ENCODE results near the gene SETSIP.
"Not testable (repeated sequence)": the region's sequence is repeated elsewhere in the genome, so short reads cannot be mapped to it uniquely, and the experiment has no call there.

The SETSIP gene

GRCh38 chr1:92051948-92052347 lies 23.3 kb downstream of the SETSIP start:
- DNase-seq (ENCODE audit: low read depth in 4 of 4, low spot score in 1 of 4): no peak

- no peak for DNase-seq (ENCODE audit: low read depth in 4 of 4, low spot score in 1 of 4)
These were observed 29.3 kb downstream of the SETSIP start for GRCh38 chr1:92045766-92046495.

- DNase-seq (ENCODE audit: low read depth in 4 of 4, low spot score in 1 of 4): no peak
These were observed 31.6 kb downstream of the SETSIP start for GRCh38 chr1:92043621-92044020.

GRCh38 chr1:92040971-92041370 lies 34.2 kb downstream of the SETSIP start:
- no peak for DNase-seq (ENCODE audit: low read depth in 4 of 4, low spot score in 1 of 4)

GRCh38 chr1:92038695-92039346 lies 36.4 kb downstream of the SETSIP start:
- no peak for DNase-seq (ENCODE audit: low read depth in 4 of 4, low spot score in 1 of 4)

GRCh38 chr1:92037400-92037799 lies 37.8 kb downstream of the SETSIP start:
- DNase-seq (ENCODE audit: low read depth in 4 of 4, low spot score in 1 of 4): no peak

- no peak for DNase-seq (ENCODE audit: low read depth in 4 of 4, low spot score in 1 of 4)
These were observed 43.7 kb downstream of the SETSIP start for GRCh38 chr1:92031281-92032110.

- no peak for DNase-seq (ENCODE audit: low read depth in 4 of 4, low spot score in 1 of 4)
These were observed 44.5 kb downstream of the SETSIP start for GRCh38 chr1:92030656-92031107.

GRCh38 chr1:92029241-92029922 lies 45.8 kb downstream of the SETSIP start:
- DNase-seq (ENCODE audit: low read depth in 4 of 4, low spot score in 1 of 4): no peak

GRCh38 chr1:92026806-92027205 lies 48.4 kb downstream of the SETSIP start:
- DNase-seq (ENCODE audit: low read depth in 4 of 4, low spot score in 1 of 4): no peak

GRCh38 chr1:92026042-92026441 lies 49.2 kb downstream of the SETSIP start:
- DNase-seq (ENCODE audit: low read depth in 4 of 4, low spot score in 1 of 4): not testable (repeated sequence)
